ENCODE results near the gene ZNF22. TPM values are rescaled to one million over a fixed set of nuclear protein-coding genes. Genes with fewer than 3 reads are reported as not detected.
A peak's percentile ranks its signal among the peaks of the same experiment; 100 is the strongest.

Gene ZNF22
- total RNA-seq, 1 donor from 2014 or later: 26.9 TPM

- H3K4me3 ChIP-seq: no peak overlapping the region
- H3K4me1 ChIP-seq: peaks cover 63% of the 10 kb centered on the region
- H3K27ac ChIP-seq: peak overlapping the region; percentile 25
- H3K9me3 ChIP-seq: no peaks in the 10 kb centered on the region
- DNase-seq (no peak), ATAC-seq (no peak)
- H3K27me3 ChIP-seq: no peaks in the 10 kb centered on the region
- intact Hi-C loops (cut with DNase I): no loop called here
- no peak for TF ChIP-seq CTCF (IDR thresholded peaks at IDR 0.05)
- H3K36me3 ChIP-seq: no peaks in the 10 kb centered on the region
Observed at GRCh38 chr10:44965651-44966097, 35.0 kb upstream of the ZNF22 start.

- Histone ChIP-seq H3K4me3 (no peak overlapping the region), H3K36me3 (no peaks in the 10 kb centered on the region), H3K27ac (peak overlapping the region; percentile 25), H3K4me1 (peaks cover 58% of the 10 kb centered on the region), H3K9me3 (no peaks in the 10 kb centered on the region), H3K27me3 (no peaks in the 10 kb centered on the region)
- intact Hi-C loops (cut with DNase I): no loop called here
- no peak for TF ChIP-seq CTCF (IDR thresholded peaks at IDR 0.05)
- no peak for DNase-seq
- ATAC-seq: no peak
Observed at GRCh38 chr10:44966129-44966815, 34.5 kb upstream of the ZNF22 start.

- ATAC-seq: no peak
- peaks cover 56% of the 10 kb centered on the region for H3K4me1 ChIP-seq
- DNase-seq: no peak
- H3K36me3 ChIP-seq: no peaks in the 10 kb centered on the region
- intact Hi-C loops (cut with DNase I): no loop called here
- no peak overlapping the region for H3K4me3 ChIP-seq
- peak; percentile 29 for TF ChIP-seq CTCF (IDR thresholded peaks at IDR 0.05)
- no peaks in the 10 kb centered on the region for H3K9me3 ChIP-seq
- H3K27ac ChIP-seq: peak overlapping the region; percentile 67
- H3K27me3 ChIP-seq: no peaks in the 10 kb centered on the region
Observed at GRCh38 chr10:44966816-44967509, 33.8 kb upstream of the ZNF22 start.

GRCh38 chr10:44967616-44968015, 33.1 kb upstream of the ZNF22 start:
- H3K4me1 ChIP-seq: peaks cover 56% of the 10 kb centered on the region
- H3K36me3 ChIP-seq: no peaks in the 10 kb centered on the region
- intact Hi-C loops (cut with DNase I): no loop called here
- no peak overlapping the region for H3K4me3 ChIP-seq
- no peaks in the 10 kb centered on the region for H3K9me3 ChIP-seq
- TF ChIP-seq CTCF (IDR thresholded peaks at IDR 0.05): no peak
- no peak for DNase-seq
- H3K27ac ChIP-seq: peak overlapping the region; percentile 67
- no peaks in the 10 kb centered on the region for H3K27me3 ChIP-seq
- peak; percentile 4 for ATAC-seq

GRCh38 chr10:44968091-44968490, 32.6 kb upstream of the ZNF22 start:
- Histone ChIP-seq H3K36me3 (no peaks in the 10 kb centered on the region), H3K9me3 (no peaks in the 10 kb centered on the region), H3K27me3 (no peaks in the 10 kb centered on the region), H3K4me3 (no peak overlapping the region), H3K27ac (peak overlapping the region; percentile 67), H3K4me1 (peaks cover 52% of the 10 kb centered on the region)
- TF ChIP-seq CTCF (IDR thresholded peaks at IDR 0.05): no peak
- no peak for DNase-seq
- ATAC-seq: peak; percentile 73
- intact Hi-C loops (cut with DNase I): no loop called here

Data from upper lobe of right lung (tissue), 1 donor.